AG10803 (cell line): ENCODE data around the gene ATP9B.

Experiments
- DNase-seq: peaks from one replicate; pipeline ENCODE4 v3.0.0; 2010; ENCODE audit warnings: low read depth
- H3K4me3 ChIP-seq: 2 replicates; pipeline ENCODE4 v1.5.1; 2011; ENCODE audit warnings: mild to moderate bottlenecking, low read length, control low read depth
- TF ChIP-seq, protein P1 (sequence below): conservative IDR thresholded peaks from 2 replicates; pipeline ENCODE4 v1.5.1; 2011; ENCODE audit warnings: mild to moderate bottlenecking, low read length, control low read depth, inconsistent platforms

Gene ATP9B

DNA sequence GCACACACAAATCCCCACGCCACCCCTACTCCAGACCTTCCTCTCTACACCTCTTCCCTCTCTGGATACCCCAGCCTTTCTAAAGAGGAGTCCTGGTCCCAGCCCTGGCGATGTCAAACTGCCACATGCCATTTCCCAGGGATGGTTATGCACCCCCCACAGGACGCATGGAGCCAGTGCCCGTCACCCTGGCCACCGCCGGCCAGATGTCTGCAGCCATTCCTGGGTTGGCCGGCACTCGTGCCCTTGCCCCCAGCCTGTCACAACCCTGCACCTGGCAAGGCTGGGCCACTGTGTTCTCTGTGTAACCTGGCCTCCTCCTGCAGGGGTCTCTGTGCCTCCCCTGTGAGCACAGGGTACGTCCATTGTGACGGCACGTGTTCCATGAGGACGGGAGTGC lies 268.4 kb downstream of the ATP9B start:
- no peak for DNase-seq
- TF ChIP-seq, protein P1, sequence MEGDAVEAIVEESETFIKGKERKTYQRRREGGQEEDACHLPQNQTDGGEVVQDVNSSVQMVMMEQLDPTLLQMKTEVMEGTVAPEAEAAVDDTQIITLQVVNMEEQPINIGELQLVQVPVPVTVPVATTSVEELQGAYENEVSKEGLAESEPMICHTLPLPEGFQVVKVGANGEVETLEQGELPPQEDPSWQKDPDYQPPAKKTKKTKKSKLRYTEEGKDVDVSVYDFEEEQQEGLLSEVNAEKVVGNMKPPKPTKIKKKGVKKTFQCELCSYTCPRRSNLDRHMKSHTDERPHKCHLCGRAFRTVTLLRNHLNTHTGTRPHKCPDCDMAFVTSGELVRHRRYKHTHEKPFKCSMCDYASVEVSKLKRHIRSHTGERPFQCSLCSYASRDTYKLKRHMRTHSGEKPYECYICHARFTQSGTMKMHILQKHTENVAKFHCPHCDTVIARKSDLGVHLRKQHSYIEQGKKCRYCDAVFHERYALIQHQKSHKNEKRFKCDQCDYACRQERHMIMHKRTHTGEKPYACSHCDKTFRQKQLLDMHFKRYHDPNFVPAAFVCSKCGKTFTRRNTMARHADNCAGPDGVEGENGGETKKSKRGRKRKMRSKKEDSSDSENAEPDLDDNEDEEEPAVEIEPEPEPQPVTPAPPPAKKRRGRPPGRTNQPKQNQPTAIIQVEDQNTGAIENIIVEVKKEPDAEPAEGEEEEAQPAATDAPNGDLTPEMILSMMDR, result no peak

DNA sequence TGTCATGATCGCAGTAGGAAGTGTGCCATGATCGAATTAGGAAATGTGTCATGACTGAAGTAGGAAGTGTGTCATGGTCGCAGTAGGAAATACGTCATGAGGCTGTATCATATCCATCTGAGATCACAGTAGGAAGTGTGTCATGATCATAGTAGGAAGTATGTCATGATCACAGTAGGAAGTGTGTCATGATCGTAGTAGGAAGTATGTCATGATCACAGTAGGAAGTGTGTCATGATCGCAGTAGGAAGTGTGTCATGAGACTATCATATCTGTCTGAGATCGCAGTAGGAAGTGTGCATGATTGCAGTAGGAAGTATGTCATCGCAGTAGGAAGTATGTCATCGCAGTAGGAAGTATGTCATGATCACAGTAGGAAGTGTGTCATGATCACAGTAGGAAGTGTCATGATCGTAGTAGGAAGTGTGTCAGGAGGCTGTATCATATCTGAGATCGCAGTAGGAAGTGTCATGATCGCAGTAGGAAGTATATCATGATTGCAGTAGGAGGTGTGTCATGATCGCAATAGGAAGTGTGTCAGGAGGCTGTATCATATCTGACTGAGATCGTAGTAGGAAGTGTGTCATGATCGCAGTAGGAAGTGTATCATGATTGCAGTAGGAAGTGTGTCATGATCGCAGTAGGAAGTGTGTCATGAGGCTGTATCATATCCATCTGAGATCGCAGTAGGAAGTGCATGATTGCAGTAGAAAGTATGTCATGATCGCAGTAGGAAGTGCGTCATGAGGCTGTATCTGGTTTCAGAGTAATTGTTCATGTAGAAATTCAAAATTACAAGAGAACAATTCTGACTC lies 270.1 kb downstream of the ATP9B start:
- H3K4me3 ChIP-seq, result no peak overlapping the region
- TF ChIP-seq, protein P1, result no peak
- DNase-seq, result no peak

More for the DNA sequence above, 268.4 kb downstream of the ATP9B start:
- no peak overlapping the region for H3K4me3 ChIP-seq

DNA sequence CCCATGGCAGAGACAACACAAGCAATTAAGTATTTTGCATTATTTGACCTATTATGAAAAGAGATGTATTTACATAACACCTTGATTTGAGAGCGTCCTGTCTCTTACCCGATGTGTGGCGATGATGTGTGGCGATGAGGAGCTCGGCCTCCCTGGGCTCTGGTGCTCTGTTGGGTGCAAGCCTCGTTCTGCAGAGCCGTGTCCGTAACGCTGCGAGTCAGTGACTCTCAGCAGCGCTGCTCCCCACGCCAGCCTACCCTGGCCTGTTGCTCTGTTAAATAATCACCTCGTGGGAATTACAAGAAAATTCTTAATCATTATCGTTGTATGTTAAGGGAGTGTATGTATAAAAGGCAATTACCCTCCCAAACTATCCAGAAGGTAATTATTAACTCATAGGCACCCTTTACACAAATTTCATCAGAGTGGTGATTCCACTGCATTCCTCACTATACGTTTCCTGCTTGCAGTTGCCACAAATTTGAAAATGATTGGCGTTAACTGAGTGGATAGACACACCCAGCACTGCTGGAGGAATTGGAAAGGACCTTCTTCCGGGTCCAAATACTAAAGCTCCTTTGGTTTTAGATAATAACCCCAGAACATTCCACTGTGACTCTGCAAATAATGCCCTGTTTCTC lies 274.5 kb downstream of the ATP9B start:
- no peak overlapping the region for H3K4me3 ChIP-seq
- TF ChIP-seq, protein P1, result no peak
- no peak for DNase-seq

DNA sequence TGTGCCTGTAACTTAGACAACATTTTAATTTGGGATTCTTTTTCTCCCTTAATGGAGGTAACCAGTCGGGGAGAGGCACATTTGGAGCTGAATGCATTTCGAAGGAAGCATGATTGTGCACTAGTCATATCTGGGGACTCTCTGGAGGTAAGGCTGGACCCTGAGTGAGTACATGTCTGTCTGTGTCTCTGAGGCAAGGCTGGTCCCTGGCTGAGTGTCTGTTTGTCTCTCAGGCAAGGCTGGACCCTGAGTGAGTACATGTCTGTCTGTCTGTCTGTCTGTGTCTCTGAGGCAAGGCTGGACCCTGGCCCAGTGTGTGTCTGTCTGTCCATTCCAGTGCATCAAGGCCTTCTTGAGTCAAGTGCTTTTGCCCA lies 275.0 kb downstream of the ATP9B start:
- DNase-seq, result no peak
- no peak overlapping the region for H3K4me3 ChIP-seq
- TF ChIP-seq, protein P1, result no peak

DNA sequence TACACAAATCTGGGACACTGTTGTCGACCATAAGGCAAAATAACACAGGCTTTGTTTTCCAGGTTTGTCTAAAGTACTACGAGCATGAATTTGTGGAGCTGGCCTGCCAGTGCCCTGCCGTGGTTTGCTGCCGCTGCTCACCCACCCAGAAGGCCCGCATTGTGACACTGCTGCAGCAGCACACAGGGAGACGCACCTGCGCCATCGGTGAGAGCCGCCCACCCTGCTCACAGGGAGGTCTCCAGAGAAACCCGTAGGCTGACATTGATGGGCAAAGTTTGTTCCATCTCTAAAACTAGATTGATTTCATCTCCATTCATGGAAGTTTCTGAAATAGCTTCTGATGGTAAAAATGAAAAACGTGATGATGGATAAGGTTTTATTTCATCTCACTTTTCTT lies 276.2 kb downstream of the ATP9B start:
- TF ChIP-seq, protein P1, result no peak
- no peak for DNase-seq
- H3K4me3 ChIP-seq, result no peak overlapping the region

DNA sequence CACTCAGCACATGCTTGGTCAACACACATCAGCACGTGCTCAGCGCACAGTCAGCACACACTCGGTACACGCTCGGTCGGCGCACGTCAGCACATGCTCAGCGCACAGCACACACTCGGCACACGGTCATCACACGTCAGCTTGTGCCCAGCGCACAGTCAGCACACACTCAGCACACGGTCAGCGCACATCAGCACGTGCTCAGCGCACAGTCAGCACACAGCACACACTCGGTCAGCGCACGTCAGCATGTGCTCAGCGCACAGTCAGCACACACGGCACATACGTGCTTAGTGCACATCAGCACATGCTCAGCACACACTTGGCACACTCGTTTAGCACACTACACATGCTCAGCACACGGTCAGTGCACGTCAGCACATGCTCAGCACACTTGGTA lies 276.8 kb downstream of the ATP9B start:
- TF ChIP-seq, protein P1, result no peak
- no peak for DNase-seq
- no peak overlapping the region for H3K4me3 ChIP-seq

DNA sequence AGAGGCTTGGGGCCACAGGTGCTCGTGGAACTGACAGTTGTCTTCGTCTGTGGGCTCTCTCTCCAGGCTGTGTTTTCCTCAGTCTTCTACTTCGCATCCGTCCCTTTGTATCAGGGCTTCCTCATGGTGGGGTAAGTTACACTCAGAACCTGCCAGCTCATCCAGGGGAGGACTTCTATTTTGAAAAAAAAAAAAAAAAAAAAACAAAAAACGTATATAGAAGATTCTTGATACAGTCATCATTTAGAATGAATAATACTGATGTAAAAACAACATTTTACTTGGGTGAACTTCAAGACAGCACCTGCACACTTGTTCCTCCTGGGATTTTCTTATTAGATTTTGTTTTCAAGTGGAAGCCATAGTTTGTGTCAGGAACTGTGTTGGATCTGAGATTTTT lies 278.9 kb downstream of the ATP9B start:
- no peak overlapping the region for H3K4me3 ChIP-seq
- TF ChIP-seq, protein P1, result no peak
- DNase-seq, result no peak
